PC-9 (cell line): Measurements from ENCODE around the gene POU6F2.

Experiments
- EZH2 ChIP-seq: fragments of 200-600 bp; sonication (generic); IDR thresholded peaks from 2 replicates; pipeline ENCODE4 v1.8.0; 2017; ENCODE audit warnings: antibody characterized with exemption, low read depth
- TF ChIP-seq, protein P1 (sequence below): fragments of 200-600 bp; sonication (generic); conservative IDR thresholded peaks from 2 replicates; pipeline ENCODE4 v1.6.1; 2017; ENCODE audit warnings: mixed run types, antibody characterized with exemption, mild to moderate bottlenecking, moderate library complexity

DNA sequence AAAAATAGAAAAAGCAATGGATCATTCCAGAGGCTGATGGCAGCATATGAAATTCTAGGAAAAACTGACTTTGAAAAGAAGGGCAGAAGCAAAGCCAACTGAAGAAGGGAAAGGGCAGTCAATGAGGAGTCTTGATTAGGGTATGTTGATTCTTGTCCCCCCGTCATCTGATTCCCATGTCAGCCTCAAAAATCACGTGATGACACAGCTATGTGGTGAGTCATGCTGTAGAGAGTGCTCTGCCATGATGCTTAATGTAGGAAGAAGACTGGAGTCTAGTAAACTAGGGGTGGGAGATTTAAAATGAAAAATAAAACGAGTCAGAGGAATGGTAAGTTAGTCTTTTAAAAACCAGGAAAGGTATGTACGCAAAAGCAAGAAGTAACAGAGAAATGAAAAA, 3.9 kb upstream of the POU6F2 start:
- TF ChIP-seq, protein P1, sequence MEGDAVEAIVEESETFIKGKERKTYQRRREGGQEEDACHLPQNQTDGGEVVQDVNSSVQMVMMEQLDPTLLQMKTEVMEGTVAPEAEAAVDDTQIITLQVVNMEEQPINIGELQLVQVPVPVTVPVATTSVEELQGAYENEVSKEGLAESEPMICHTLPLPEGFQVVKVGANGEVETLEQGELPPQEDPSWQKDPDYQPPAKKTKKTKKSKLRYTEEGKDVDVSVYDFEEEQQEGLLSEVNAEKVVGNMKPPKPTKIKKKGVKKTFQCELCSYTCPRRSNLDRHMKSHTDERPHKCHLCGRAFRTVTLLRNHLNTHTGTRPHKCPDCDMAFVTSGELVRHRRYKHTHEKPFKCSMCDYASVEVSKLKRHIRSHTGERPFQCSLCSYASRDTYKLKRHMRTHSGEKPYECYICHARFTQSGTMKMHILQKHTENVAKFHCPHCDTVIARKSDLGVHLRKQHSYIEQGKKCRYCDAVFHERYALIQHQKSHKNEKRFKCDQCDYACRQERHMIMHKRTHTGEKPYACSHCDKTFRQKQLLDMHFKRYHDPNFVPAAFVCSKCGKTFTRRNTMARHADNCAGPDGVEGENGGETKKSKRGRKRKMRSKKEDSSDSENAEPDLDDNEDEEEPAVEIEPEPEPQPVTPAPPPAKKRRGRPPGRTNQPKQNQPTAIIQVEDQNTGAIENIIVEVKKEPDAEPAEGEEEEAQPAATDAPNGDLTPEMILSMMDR, result no peak
- no peak for TF ChIP-seq EZH2
